Cortex of kidney (tissue), 1 donor: Measurements from ENCODE around the gene GPR108.
"Not testable (repeated sequence)": the region's sequence is repeated elsewhere in the genome, so short reads cannot be mapped to it uniquely, and the experiment has no call there.

Experiments used
- DNase-seq: peaks from one replicate; lab custom pipeline; 2025; lab: John Stamatoyannopoulos, UW

GPR108 gene

GRCh38 chr19:6761053-6761676 lies 23.8 kb upstream of the GPR108 start:
- no peak for DNase-seq

DNA sequence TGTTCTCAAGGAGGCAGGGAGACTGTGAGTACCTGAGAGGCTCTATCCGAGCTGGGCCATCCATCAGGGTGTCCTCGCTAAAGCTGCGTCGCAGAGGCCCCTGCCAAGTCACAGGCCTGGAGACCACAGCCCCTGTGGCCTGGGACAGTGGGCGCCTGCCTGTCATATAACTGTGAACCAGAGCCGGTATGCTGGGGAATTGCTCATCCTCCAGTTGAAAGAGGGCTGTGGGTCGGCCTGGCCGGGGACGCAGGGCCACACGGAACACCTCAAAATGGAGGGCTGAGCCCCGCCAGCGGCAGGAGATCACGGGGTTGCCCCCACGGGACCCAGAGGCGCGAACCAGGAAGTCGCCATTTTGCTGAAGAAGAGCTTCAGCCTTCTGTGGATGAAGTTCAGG lies 23.2 kb upstream of the GPR108 start:
- no peak for DNase-seq

GRCh38 chr19:6754653-6755463 lies 17.5 kb upstream of the GPR108 start:
- DNase-seq, result no peak

- DNase-seq, result no peak
Observed at GRCh38 chr19:6754136-6754535, 16.8 kb upstream of the GPR108 start.

DNA sequence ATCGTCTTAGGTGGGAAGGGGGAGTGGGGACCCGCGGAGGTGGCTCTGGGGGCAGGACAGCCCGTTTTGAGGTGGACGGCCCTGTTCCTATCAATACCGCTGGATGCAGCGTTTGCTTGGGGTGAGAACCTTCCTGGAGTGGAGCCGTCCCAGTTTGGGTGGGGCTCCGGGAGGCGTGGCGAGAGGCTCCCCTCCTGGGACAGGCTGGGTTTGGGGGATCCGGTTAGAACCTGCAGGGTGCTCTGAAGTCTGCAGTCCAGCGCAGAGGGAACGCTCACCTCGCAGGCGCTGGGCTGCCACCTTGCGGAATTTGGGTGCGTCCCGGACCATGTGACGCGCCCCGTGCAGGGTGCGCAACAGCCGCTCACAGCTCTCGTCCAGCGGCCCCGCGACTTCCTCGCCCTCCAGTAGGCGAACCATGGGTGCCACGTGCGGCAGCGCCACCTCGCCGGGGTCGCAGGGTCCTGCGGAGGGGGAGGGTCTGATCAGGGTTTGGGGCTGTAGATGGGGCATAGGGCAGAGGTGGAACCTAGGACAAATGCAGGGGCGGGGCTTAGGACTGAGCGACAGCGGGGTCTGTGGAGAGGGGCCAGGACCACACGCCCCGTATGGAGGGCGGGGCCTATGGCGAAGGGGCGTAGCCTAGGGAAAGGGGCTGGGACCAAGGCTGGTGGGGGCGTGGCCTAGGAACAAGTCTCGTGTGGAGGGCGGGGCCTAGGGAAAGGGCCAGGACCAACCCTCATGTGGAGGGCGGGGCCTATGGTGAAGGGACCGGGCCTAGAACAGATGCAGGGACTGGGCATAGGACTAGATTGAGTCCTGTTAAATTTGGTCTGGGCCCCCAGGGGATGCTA lies 16.0 kb upstream of the GPR108 start:
- no peak for DNase-seq

DNA sequence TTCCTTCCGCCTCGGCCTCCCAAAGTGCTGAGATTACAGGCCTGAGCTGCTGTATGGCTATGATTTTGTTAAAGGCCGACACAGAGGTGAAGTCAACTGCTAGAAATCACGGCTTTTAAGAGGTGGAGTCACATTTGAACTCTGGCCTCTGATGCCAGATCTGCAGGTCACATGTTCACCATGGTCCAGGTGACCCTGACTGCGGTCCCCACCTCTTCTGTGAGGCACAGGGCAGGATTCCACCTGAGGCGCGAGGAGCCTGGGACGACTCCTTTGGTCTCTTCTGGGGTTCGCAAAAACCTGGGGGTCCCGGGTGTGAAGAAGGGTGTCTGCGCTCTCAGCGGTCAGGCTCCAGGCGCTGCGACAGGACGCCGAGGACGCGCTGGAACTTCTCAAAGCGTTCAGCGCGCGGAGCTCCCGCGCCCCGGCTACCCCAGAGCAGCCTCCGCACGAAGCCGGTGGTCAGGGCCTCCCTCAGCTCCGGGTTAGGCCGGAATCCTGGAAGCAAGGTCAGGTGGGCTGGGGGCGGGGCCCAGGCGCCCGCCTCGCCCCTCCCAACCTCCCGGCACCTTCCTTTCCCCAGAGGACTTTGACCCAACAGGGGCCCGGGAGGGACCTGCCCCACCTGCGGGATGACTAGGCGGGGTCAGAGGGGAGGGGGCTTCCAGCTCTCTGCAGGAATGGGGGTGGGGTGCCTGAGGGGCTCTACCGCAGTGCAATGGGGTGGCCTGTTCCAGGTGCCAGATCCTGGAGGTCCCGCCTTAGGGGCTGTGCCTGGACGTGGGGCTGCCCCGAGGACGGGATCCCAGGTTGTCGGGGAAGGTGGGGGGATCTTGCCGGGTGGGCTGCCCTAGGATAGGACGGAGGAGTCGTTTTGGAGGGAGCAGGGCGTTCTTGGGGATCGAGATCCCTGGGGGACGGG lies 15.1 kb upstream of the GPR108 start:
- DNase-seq, result no peak

DNA sequence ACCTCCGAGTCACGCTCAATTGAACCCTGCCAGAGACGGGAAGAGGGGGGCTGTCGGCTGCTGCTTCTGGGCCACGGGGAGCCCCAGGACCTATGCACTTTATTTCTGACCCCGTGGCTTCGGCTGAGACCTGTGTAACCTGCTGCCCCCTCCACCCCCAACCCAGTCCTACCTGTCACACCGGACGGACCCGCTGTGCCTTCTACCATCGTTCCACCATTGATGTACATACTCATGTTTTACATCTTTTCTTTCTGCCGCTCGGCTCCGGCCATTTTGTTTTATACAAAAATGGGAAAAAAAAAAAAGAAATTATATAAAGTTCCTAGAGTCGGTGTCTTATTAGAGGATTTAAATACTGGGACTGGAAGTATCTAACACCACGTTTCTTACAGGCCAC lies 13.8 kb upstream of the GPR108 start:
- DNase-seq, result no peak

GRCh38 chr19:6750062-6750461 lies 12.7 kb upstream of the GPR108 start:
- no peak for DNase-seq

GRCh38 chr19:6748543-6748942 lies 11.2 kb upstream of the GPR108 start:
- DNase-seq, result not testable (repeated sequence)

GRCh38 chr19:6745965-6746364 lies 8.6 kb upstream of the GPR108 start:
- DNase-seq, result no peak

DNA sequence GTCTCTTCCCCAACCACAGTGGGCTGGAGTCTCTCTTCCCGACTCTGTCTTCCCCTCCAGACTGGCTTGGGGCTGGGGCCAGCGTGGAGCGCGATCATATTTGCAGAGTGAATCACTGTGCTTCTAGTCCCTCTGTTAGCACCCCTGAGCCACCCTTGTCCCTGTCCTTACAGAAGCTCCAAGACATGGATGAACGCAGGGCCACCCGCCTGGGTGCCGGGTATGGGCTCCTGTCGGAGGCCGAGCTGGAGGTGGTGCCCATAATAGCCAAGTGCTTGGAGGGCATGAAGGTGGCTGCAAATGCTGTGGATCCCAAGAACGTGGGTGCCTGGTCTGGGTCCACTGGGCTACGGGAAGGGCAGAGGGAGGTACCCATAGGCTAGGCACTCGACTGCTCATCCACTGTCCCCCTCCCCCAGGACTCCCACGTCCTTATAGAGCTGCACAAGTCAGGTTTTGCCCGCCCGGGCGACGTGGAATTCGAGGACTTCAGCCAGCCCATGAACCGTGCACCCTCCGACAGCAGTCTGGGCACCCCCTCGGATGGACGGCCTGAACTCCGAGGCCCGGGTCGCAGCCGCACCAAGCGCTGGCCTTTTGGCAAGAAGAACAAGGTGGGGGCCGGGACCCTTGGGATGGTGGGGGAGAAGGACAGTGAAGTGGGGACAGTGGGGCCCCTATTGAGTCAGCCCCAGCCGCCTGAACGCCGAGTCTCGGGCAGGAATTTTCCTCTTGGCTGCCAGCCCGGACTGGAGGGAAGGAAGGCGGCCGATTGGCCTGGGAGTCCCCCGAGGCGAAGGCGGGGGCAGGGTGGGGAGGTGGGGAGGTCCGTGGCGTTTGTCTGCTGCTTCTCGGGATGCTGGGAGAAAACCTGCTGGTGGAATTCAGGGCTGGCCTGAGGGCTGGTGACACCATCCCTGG lies 7.3 kb upstream of the GPR108 start:
- DNase-seq, result no peak

- DNase-seq, result no peak
Observed at GRCh38 chr19:6743714-6744380, 6.5 kb upstream of the GPR108 start.

DNA sequence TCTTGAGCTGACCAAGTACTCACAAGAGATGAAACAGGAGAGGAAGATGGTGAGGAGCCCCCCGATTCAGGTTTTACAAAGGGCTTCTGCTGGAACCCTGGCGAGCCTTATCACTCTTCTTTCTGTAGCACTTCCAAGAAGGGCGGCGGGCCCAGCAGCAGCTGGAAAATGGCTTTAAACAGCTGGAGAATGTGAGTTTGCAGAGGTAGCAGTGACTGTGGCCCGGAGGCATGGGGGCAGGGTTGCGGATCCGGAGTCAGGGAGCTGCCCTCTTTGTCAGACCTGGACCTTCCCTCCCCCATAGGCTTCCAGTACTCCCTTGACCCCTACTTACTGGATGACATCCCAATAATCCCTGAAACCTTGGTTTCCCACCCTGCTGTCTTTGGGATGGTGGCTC lies 5.7 kb upstream of the GPR108 start:
- DNase-seq, result no peak

- DNase-seq, result no peak
Observed at GRCh38 chr19:6740589-6741343, 3.4 kb upstream of the GPR108 start.

- DNase-seq, result no peak
Observed at GRCh38 chr19:6739883-6740588, 2.7 kb upstream of the GPR108 start.

DNA sequence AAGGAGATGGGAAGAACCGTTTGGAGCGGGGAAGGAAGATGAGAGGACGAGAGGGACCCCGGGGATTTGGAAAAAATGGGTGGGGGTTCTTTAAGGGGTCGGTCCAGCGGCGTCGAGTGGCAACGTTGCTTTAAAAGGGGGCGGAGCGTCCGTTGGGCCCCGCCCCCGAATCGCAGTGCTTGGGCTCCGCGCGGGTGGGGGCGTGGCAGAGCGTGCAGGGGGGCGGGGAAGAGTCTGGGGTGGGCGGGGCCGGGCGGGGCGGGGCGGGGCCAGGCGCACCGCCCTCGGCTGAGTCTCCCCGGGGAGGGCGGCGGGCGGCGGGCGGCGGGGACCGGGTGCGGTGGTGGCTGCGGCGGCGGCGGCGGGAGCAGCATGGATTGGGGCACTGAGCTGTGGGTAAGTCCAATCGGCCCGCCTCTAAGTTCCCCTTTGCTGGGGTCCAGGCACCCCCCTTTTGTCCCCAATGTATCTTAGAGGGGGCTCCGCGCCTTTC lies 2.1 kb upstream of the GPR108 start, which contains the start of gene TRIP10:
Gene TRIP10, plus strand, starts transcription at position 291 of the 493 bp plus-strand sequence. Its CDS starts 82 bp downstream, at position 373.
- no peak for DNase-seq

GRCh38 chr19:6738787-6739389 lies 1.5 kb upstream of the GPR108 start:
- no peak for DNase-seq
